ENCODE results near the gene SPACA5.
"Not testable (repeated sequence)": the region's sequence is repeated elsewhere in the genome, so short reads cannot be mapped to it uniquely, and the experiment has no call there.

The SPACA5 gene

GRCh38 chrX:48003758-48004457, 2.9 kb upstream of the SPACA5 start, which contains the start of gene ZNF182:
Gene ZNF182, minus strand, starts transcription at chrX:48003989. Its CDS starts 1,380 bp downstream, at chrX:48002609.
- peak; percentile 95 for DNase-seq
- TF ChIP-seq GATA1 (IDR thresholded peaks at IDR 0.05; ENCODE audit: low read depth, low read length) (no peak), POLR2A (IDR thresholded peaks at IDR 0.05; ENCODE audit: low read length) (peak; percentile 82)

- DNase-seq = not testable (repeated sequence)
These were observed 2.7 kb downstream of the SPACA5 start for GRCh38 chrX:48009445-48009960.

GRCh38 chrX:48016583-48017310, 10.0 kb downstream of the SPACA5 start:
- DNase-seq = not testable (repeated sequence)

GRCh38 chrX:48019892-48020291, 13.1 kb downstream of the SPACA5 start:
- not testable (repeated sequence) for DNase-seq

GRCh38 chrX:48020472-48020871, 13.7 kb downstream of the SPACA5 start:
- DNase-seq = not testable (repeated sequence)

GRCh38 chrX:48021026-48021900, 14.5 kb downstream of the SPACA5 start:
- DNase-seq = peak; percentile 88 to 89
- TF ChIP-seq POLR2A (IDR thresholded peaks at IDR 0.05; ENCODE audit: low read length) (no peak), GATA1 (IDR thresholded peaks at IDR 0.05; ENCODE audit: low read depth, low read length) (no peak)

GRCh38 chrX:48022100-48022499, 15.3 kb downstream of the SPACA5 start:
- no peak for DNase-seq
- no peak for TF ChIP-seq GATA1 (IDR thresholded peaks at IDR 0.05; ENCODE audit: low read depth, low read length)
- no peak for TF ChIP-seq POLR2A (IDR thresholded peaks at IDR 0.05; ENCODE audit: low read length)

GRCh38 chrX:48022738-48023137, 15.9 kb downstream of the SPACA5 start:
- DNase-seq = no peak

GRCh38 chrX:48025561-48025960, 18.8 kb downstream of the SPACA5 start:
- TF ChIP-seq POLR2A (IDR thresholded peaks at IDR 0.05; ENCODE audit: low read length) (no peak), GATA1 (IDR thresholded peaks at IDR 0.05; ENCODE audit: low read depth, low read length) (no peak)
- peak; percentile 63 to 77 for DNase-seq

More at GRCh38 chrX:48022738-48023137, 15.9 kb downstream of the SPACA5 start:
- no peak for TF ChIP-seq POLR2A (IDR thresholded peaks at IDR 0.05; ENCODE audit: low read length)
- no peak for TF ChIP-seq GATA1 (IDR thresholded peaks at IDR 0.05; ENCODE audit: low read depth, low read length)

- DNase-seq = not testable (repeated sequence)
These were observed 20.8 kb downstream of the SPACA5 start for GRCh38 chrX:48027545-48027944.

GRCh38 chrX:48028091-48028490, 21.3 kb downstream of the SPACA5 start:
- no peak for TF ChIP-seq POLR2A (IDR thresholded peaks at IDR 0.05; ENCODE audit: low read length)

GRCh38 chrX:48030237-48030636, 23.4 kb downstream of the SPACA5 start:
- TF ChIP-seq POLR2A (IDR thresholded peaks at IDR 0.05; ENCODE audit: low read length) (no peak), GATA1 (IDR thresholded peaks at IDR 0.05; ENCODE audit: low read depth, low read length) (no peak)
- no peak for DNase-seq

More at GRCh38 chrX:48028091-48028490, 21.3 kb downstream of the SPACA5 start:
- DNase-seq = no peak

- DNase-seq = not testable (repeated sequence)
These were observed 23.9 kb downstream of the SPACA5 start for GRCh38 chrX:48030641-48031173.

- no peak for DNase-seq
- no peak for TF ChIP-seq GATA1 (IDR thresholded peaks at IDR 0.05; ENCODE audit: low read depth, low read length)
- TF ChIP-seq POLR2A (IDR thresholded peaks at IDR 0.05; ENCODE audit: low read length) = no peak
These were observed 29.1 kb downstream of the SPACA5 start for GRCh38 chrX:48035891-48036290.
